ENCODE results near the gene SYNPO2.

DNA sequence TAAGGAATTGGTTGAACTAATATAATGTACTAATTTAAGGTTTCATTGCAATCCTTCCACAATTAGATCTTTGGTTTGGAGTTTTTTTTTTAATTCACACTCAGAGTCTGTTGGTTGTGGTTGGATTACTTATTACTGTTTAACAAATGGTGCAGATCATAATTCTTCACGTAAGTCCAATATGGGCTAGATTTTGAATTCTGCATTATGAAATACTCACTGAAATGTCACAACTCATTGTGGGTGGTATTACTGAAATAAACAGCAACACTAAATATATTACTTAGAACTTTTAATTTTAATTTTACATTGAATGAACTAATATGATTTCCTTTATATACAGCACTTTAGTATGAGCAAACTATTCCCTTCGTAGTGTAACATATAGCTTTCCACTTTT lies 152.7 kb downstream of the SYNPO2 start:
- TF ChIP-seq CTCF (conservative IDR thresholded peaks at IDR 0.05; ENCODE audit: low read depth, low read length) (no peak), EZH2 (IDR thresholded peaks at IDR 0.05; ENCODE audit: borderline replicate concordance, low read depth, low read length, poor library complexity, severe bottlenecking) (no peak)

Measured in A673 (cell line).